Neural cell (in vitro differentiated cells): ENCODE data around the gene THADA. TPM values are rescaled to one million over a fixed set of nuclear protein-coding genes. Genes with fewer than 3 reads are reported as not detected.

Experiments used
- H2AFZ ChIP-seq: fragments of 200-600, 300-800 bp; sonication (generic), shearing (Covaris generic); 2 replicates; pipeline ENCODE4 v1.6.0; 2014; ENCODE audit warnings: low read depth, mild to moderate bottlenecking, antibody characterized with exemption, low read length, moderate library complexity
- H3F3A ChIP-seq: fragments of 200-600 bp; shearing (Covaris generic); 2 replicates; pipeline ENCODE4 v1.6.1; 2016; ENCODE audit warnings: mild to moderate bottlenecking, moderate library complexity, mixed read lengths, antibody characterized with exemption, low read length; ENCODE audit not compliant: insufficient read depth, poor library complexity, severe bottlenecking
- H3K27ac ChIP-seq: fragments of 200-600, 300-800 bp; sonication (generic), shearing (Covaris generic); 2 replicates; pipeline ENCODE4 v1.5.1; 2014; ENCODE audit warnings: mild to moderate bottlenecking, low read length, moderate library complexity
- H3K27me3 ChIP-seq: fragments of 300-800, 200-600 bp; sonication (generic), shearing (Covaris generic); 2 replicates; pipeline ENCODE4 v1.6.0; 2014; ENCODE audit warnings: mild to moderate bottlenecking, low read depth, low read length, moderate library complexity; ENCODE audit not compliant: insufficient read depth
- H3K36me3 ChIP-seq: fragments of 300-800, 200-600 bp; sonication (generic), shearing (Covaris generic); 2 replicates; pipeline ENCODE4 v1.5.1; 2014; ENCODE audit warnings: mild to moderate bottlenecking, antibody characterized with exemption, low read length, moderate library complexity; ENCODE audit not compliant: insufficient read depth
- H3K4me2 ChIP-seq: fragments of 300-800, 200-600 bp; sonication (generic), shearing (Covaris generic); 2 replicates; pipeline ENCODE4 v1.6.0; 2014; ENCODE audit warnings: mild to moderate bottlenecking, low read length
- H3K4me3 ChIP-seq: fragments of 300-800, 200-600 bp; sonication (generic), shearing (Covaris generic); 2 replicates; pipeline ENCODE4 v1.5.1; 2014; ENCODE audit warnings: mild to moderate bottlenecking, low read length, moderate library complexity
- H3K79me2 ChIP-seq: fragments of 200-600 bp; shearing (Covaris generic); replicated peaks from 2 replicates; pipeline ENCODE4 v1.6.0; 2014; ENCODE audit warnings: mild to moderate bottlenecking, low read length, moderate library complexity; ENCODE audit not compliant: insufficient read depth
- H3K9ac ChIP-seq: fragments of 300-800, 200-600 bp; sonication (generic), shearing (Covaris generic); 2 replicates; pipeline ENCODE4 v1.6.1; 2016; ENCODE audit warnings: mild to moderate bottlenecking, low read length, mixed read lengths
- H3K9me2 ChIP-seq: fragments of 200-600 bp; shearing (Covaris generic); 2 replicates; pipeline ENCODE4 v1.6.1; 2016; ENCODE audit warnings: mild to moderate bottlenecking, low read length, mixed read lengths; ENCODE audit not compliant: insufficient read depth
- H3K9me3 ChIP-seq: fragments of 200-600, 300-800 bp; sonication (generic), shearing (Covaris generic); 2 replicates; pipeline ENCODE4 v1.6.1; 2016; ENCODE audit warnings: mild to moderate bottlenecking, mixed run types, low read length, moderate library complexity, mixed read lengths
- H4K20me1 ChIP-seq: fragments of 200-600 bp; shearing (Covaris generic); 2 replicates; pipeline ENCODE4 v1.6.1; 2016; ENCODE audit warnings: mild to moderate bottlenecking, mixed run types; ENCODE audit not compliant: insufficient read depth
- CTCF ChIP-seq: fragments of 450-650 bp; IDR thresholded peaks from 2 replicates; pipeline ENCODE4 v1.5.1; 2014; ENCODE audit warnings: antibody characterized with exemption, mild to moderate bottlenecking, moderate library complexity; ENCODE audit not compliant: poor library complexity, severe bottlenecking
- EP300 ChIP-seq: fragments of 450-650 bp; conservative IDR thresholded peaks from 2 replicates; pipeline ENCODE4 v1.6.1; 2014; ENCODE audit warnings: antibody characterized with exemption, mild to moderate bottlenecking, moderate library complexity; ENCODE audit not compliant: poor library complexity, severe bottlenecking
- EZH2 ChIP-seq: fragments of 200-600, 300-800 bp; shearing (Covaris generic), sonication (generic); IDR thresholded peaks from 2 replicates; pipeline ENCODE4 v1.6.1; 2014; ENCODE audit warnings: antibody characterized with exemption, low read length, borderline replicate concordance, mild to moderate bottlenecking; ENCODE audit not compliant: insufficient read depth, poor library complexity, severe bottlenecking
- MXI1 ChIP-seq: fragments of 450-650 bp; conservative IDR thresholded peaks from 2 replicates; pipeline ENCODE4 v1.6.1; 2014; ENCODE audit warnings: antibody characterized with exemption, mild to moderate bottlenecking; ENCODE audit not compliant: poor library complexity, severe bottlenecking
- POLR2AphosphoS5 ChIP-seq: IDR thresholded peaks from 2 replicates; pipeline ENCODE4 v1.6.1; 2012
- RAD21 ChIP-seq: fragments of 450-650 bp; conservative IDR thresholded peaks from 2 replicates; pipeline ENCODE4 v1.6.1; 2014; ENCODE audit warnings: antibody characterized with exemption, mild to moderate bottlenecking, moderate library complexity
- REST ChIP-seq: IDR thresholded peaks from 2 replicates; pipeline ENCODE4 v1.6.1; 2012; ENCODE audit warnings: borderline replicate concordance
- SMC3 ChIP-seq: fragments of 450-650 bp; conservative IDR thresholded peaks from 2 replicates; pipeline ENCODE4 v1.6.1; 2014; ENCODE audit warnings: antibody characterized with exemption, mild to moderate bottlenecking, moderate library complexity; ENCODE audit not compliant: poor library complexity
- TAF1 ChIP-seq: IDR thresholded peaks from 2 replicates; pipeline ENCODE4 v1.6.1; 2012; ENCODE audit warnings: low read depth
- polyA plus RNA-seq: library from polyadenylated mRNA; depleted of rRNA; stranded (reverse); fragments of >200 nt; gene quantifications from 2 replicates; pipeline ENCODE4 v1.2.3, GENCODE V29; 2014

Gene THADA
- polyA plus RNA-seq, 1 donor from 2014 or later: 8.5 TPM

GRCh38 chr2:43399515-43400264 lies 196.1 kb downstream of the THADA start:
- Histone ChIP-seq H3K9me3 (no peaks in the 10 kb centered on the region), H3K27ac (no peak overlapping the region), H3K9me2 (no peaks in the 10 kb centered on the region), H3K36me3 (no peaks in the 10 kb centered on the region), H3K4me3 (no peak overlapping the region), H3K27me3 (no peaks in the 10 kb centered on the region), H3K9ac (no peak overlapping the region), H3F3A (no peaks in the 10 kb centered on the region), H2AFZ (no peak overlapping the region), H3K79me2 (no peaks in the 10 kb centered on the region), H3K4me2 (no peak overlapping the region), H4K20me1 (no peaks in the 10 kb centered on the region)
- TF ChIP-seq TAF1 (no peak), MXI1 (no peak)

GRCh38 chr2:43399098-43399497 lies 196.7 kb downstream of the THADA start:
- no peak overlapping the region for H3K27ac ChIP-seq
- no peak overlapping the region for H3K4me3 ChIP-seq

More at GRCh38 chr2:43399098-43399497, 196.7 kb downstream of the THADA start:
- Histone ChIP-seq H3F3A (no peaks in the 10 kb centered on the region), H3K9me3 (no peaks in the 10 kb centered on the region), H3K27me3 (no peaks in the 10 kb centered on the region), H3K36me3 (no peaks in the 10 kb centered on the region), H3K79me2 (no peaks in the 10 kb centered on the region), H3K4me2 (no peak overlapping the region), H3K9ac (no peak overlapping the region), H2AFZ (no peak overlapping the region), H4K20me1 (no peaks in the 10 kb centered on the region), H3K9me2 (no peaks in the 10 kb centered on the region)
- TF ChIP-seq SMC3: no peak
- TF ChIP-seq CTCF: no peak
- no peak for TF ChIP-seq RAD21
- TF ChIP-seq EP300: no peak
- no peak for TF ChIP-seq POLR2AphosphoS5
- TF ChIP-seq REST: no peak
- no peak for TF ChIP-seq MXI1
- TF ChIP-seq TAF1: no peak
- TF ChIP-seq EZH2: no peak
